HG03139 (cell line): ENCODE measurements around the gene SNX25.
"Not testable (repeated sequence)": the region's sequence is repeated elsewhere in the genome, so short reads cannot be mapped to it uniquely, and the experiment has no call there.

Source experiments
- ATAC-seq: cut with Tn5 transposase; IDR thresholded peaks from one replicate; pipeline ENCODE4 v1.9.1; 2021; ENCODE audit not compliant: unreplicated experiment

SNX25 gene

DNA sequence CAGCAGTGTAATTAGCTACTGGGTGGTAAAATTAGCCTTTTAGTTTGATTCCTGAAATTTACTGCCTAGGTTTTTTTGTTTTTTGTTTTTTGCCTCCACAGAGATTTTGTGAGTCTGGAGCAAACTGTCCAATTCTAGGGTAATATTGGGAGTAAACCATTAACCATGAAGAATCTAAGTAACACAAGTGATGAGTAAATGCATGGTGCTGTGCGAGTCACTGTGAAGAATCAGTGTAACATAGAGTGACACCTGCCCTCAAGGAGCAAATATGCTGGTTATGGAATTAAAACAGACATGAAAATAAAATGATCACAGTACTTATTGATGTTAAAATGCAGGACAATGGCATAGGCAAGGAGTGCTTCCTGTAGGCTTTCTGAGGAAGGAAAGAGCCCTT is 126.2 kb downstream of the SNX25 start:
- no peak for ATAC-seq

DNA sequence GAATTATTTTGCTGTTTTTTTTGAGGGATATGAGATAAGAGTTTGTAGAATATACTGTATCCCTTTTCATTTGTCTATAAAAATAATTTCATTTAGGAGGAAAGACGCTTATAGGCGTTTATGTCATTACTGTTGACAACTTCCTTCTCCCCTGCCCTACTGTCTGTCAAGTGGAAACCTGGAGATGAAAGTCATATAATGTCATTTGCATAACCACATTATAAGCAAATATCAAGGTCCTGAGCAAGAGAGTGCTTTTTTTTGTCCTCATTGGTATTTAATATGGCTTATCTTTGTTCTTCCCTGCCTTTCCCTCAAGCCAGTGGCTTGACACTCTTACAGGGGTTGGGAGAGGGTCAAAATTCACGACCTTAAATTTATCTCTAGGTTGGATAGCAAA is 130.5 kb downstream of the SNX25 start:
- ATAC-seq, result no peak

DNA sequence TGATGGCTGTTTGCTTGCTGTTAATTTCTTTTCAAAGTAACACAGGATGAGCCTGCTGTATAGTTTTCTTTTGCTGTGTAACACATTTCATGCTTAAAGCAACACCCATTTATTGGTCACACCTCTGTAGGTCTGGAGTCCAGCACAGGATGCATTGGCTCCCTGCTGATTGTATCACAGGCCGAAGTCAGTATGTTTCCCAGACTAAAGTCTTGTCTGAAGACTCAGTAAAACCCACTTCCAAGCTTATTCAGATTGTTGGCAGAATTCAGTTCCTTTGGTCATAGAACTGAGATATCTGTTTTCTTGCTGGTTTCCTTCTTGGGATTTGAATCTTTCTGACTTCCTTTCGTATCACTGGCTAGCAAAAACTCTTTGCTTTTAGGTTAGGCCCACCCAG is 132.0 kb downstream of the SNX25 start:
- ATAC-seq, result no peak

DNA sequence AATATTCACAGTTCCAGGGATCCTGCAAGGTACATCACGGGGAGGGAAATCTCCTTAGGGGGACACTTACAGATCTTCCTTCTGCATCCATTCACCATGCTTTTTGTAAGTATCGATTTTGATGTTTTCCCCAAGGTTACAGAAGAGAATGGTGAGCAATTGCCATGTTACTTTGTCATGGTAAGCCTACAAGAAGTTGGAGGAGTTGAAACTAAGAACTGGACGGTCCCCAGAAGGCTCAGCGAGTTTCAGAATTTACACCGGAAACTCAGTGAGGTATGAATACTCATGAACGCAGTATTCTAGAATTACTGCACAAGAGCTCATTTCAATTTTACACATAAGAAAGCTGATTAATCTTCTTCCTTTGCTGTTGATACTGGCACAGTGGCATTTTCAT is 132.4 kb downstream of the SNX25 start:
- ATAC-seq, result no peak

DNA sequence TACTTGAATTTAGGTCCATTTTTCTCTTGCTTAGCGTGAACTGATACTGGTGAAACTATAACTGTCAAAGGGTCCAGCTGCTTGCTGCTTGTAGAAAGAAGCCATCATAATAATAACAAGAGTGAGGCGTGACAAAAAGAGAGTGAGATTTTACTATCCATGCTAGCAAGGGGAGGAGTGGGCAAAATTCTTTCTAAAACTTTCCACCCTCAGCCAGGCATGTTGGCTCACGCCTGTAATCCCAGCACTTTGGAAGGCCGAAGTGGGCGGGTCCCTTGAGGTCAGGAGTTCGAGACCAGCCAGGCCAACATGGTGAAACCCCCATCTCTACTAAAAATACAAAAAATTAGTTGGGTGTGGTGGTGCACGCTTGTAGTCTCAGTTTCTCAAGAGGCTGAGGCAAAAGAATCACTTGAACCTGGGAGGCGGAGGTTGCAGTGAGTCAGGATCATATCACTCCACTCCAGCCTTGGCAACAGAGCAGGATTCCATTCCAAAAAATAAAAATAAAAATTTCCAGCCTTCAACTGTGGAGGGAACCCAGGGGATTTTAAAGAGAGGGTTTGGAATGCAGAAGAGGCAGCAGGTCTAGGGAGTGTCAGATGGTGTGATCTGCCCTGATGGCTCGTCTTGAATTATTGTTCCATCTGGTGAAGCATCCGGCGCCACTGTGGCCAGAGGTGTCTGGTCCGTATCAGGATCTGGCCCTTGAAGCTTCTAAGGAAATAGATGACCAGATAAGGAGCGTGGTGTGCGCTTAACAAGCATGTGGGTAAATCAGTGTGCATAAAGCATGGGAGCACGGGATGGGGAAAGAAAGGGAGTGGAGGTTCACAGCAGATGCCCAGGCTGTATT is 134.6 kb downstream of the SNX25 start:
- no peak for ATAC-seq

DNA sequence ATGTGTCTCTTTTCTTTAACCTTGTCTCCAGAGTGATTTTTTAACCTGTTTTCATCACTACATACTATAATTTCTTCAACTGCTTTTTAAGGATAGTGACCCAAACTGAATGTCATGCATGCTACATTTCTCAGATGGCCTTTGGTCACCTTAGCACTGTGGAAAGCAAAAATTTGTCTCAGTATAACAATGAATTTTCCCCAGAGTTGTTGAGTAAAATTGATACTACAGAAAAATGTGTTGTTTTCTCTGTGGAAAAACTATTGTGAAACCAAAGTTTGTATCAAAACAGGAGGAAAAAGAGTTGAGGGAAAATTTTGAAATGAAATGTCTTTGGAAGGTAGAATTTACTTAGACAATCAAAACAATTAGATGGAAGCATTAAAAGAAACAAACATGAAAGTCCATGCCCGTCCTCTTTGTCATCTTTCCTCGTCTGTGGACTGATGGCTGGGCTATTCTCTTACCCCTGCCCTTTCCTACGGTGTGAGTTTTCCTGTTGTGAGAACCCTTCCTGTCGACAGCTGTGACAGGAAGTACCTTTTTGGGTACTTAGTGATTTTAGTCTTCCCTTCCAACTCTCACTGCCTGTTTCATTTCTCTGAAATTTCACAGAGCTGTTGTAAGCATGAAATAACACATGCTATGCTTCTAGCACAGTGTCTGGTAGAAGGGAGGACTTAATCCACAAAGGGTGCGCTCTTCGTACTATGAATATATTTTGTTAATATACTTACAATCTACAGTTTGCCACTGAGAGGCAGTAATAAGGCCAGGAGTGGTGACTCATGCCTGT is 135.5 kb downstream of the SNX25 start:
- peak; percentile 58 for ATAC-seq

DNA sequence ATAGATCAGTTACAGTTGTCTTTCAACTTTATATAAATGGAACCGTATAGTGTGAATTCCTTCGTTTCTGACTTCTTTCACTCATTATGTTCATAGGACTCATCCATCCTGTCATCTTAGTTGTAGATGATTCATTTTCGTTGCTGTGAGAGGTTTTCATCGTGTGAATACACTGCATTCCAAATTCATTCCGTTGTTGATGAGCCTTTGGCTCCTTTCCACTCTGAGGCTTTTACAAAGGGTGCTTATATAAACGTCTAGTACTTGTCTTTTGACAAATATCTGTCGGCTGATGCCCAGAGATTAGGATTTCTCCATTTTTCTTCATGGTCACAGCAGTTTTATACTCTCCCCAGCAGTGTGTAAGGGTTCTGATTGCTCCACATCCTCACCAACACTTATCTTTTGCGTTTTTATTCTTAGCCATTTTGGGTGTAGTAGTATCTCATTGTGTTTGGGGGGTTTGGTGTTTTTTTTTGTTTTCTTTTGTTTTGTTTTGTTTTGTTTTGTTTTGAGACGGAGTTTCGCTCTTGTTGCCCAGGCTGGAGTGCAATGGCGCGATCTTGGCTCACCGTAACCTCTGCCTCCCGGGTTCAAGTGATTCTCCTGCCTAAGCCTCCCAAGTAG is 137.7 kb downstream of the SNX25 start:
- no peak for ATAC-seq

DNA sequence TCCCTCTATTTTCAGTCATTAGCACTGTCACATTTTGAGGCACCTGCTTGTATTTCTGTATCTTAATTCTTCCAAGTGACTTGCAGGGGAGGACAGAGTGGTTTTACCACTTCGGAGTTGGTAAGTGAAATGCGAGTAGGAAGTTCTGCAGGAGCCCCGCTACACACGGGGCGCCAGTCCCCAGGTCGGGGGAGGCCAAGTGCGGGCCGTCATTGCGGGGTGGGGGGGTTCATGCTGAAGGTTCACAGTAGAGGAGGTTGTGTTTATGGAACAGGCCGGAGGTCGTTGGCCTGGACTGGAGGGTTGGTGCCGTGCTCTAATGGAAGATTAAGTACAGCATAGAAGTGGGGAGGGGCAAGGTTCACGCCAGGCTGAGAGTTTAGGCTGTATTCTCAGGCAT is 142.3 kb downstream of the SNX25 start:
- no peak for ATAC-seq

DNA sequence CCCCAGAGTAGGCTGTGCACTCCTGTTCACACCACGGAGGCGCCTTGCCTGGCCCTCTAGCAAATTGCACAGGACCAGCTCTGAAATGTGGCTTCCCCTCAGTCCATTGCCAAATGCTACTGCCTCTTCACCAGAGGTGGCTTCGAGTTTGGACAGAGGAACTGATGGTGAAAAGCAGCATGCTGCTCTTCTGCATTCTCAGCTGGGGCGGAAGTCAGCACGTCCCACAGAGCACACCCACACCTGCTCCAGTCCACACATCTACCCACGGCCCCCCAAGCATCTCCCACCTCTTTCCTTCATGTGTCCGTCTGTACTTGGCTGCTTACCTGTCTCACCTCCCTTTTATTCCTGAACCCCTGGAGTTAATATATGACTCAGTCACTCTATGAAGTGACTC is 142.8 kb downstream of the SNX25 start:
- ATAC-seq, result no peak

DNA sequence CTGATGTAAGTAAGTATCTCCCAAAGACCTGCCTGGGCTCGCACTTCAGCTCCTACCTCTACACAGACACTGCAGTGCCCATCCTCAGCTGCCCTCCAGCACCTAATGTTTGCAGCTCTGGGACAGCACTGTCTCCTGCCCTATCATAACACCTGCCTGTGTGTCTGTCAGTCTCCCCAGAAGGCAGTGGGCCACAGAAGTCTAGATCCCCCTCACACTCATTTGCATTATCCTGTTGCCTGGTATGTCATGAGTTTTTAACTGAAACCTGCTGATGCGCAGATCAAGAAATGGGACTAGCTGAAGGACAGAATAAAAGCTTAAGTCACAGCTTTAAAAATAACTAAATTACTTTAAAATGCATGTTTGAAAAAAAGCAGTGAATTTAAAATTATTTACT is 143.3 kb downstream of the SNX25 start:
- ATAC-seq, result no peak

DNA sequence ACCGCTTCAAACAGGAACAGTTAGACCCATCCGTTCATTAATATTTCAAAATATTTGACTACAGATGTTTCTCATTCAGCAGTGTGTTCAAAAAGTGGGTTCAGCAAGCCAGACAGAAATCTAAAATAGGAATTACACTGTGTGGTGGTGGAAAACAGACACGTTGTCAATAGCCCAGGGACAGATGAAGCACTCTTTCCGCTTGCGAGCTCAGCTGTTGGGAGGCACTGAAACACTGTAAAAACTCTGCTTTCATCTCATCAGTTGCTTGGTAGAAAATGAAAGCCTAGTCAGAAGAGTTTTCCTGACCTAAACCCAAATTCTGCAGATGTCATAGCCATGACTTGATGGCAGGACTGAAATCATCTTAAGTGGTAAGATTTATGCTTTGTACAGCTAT is 147.8 kb downstream of the SNX25 start:
- no peak for ATAC-seq

DNA sequence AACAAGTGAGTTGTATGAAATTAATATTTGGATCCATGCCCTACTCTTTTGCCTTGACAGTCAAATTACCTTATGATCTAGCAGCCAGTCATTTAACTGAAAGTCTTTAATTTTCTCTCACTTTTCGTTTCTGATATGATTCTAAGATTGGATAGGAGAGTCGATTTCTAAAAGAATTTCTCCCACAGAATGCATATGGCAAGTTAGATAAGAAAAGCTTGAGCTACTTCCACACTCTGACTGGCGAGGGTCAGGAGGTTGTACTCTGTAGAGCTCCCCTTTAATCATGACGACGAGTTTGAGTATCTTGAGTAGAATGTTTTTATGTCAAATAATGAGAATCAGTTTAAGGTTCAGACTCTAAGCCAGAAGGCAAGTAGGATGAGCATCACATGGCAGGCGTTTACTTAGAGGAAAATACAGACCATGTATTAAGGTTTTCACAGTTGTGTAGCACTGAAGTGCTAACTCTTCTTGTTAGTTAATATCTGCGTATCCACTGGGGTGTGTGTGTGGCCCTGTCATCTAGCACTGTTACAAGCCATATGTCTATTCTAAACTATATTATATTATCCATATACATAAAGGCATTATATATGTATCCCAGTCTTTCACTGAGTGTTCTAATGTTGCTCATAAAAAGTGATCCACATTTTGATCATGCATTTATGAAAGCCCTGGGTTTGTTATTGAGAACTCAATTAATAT is 148.5 kb downstream of the SNX25 start:
- no peak for ATAC-seq

DNA sequence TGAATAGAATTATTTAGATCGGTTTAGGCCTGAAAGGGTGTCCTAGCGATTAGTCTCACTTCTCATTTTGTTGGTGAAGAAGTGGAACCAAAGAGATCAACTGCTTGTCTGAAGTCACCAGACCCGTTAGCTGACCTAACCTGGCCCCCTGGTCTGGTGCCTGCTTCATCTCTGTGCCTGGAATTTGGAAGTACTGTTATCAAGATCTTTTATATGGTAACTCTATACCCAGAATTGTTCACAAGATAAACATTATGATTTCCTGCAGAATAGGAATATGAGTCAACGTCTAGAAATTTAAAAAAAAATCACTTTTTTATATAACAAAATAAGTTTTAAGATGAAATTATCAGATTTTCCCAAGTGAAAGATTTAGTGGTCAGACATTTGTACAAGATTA is 149.1 kb downstream of the SNX25 start:
- ATAC-seq, result no peak

DNA sequence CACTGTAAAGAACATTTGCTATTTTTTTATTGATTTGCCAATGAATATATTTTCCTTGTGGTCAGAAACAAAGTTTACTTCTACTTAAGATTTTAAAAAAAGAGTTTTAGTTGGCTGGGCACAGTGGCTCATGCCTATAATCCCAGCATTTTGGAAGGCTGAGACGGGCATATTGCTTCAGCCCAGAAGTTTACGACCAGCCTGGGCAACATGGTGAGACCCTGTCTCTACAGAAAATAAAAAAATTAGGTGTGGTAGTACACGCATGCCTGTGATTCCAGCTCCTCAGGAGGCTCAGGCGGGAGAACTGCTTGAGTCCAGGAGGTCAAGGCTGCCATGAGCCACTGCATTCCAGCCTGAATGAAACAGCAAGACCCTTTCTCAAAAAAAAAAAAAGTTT is 149.6 kb downstream of the SNX25 start:
- ATAC-seq, result no peak

DNA sequence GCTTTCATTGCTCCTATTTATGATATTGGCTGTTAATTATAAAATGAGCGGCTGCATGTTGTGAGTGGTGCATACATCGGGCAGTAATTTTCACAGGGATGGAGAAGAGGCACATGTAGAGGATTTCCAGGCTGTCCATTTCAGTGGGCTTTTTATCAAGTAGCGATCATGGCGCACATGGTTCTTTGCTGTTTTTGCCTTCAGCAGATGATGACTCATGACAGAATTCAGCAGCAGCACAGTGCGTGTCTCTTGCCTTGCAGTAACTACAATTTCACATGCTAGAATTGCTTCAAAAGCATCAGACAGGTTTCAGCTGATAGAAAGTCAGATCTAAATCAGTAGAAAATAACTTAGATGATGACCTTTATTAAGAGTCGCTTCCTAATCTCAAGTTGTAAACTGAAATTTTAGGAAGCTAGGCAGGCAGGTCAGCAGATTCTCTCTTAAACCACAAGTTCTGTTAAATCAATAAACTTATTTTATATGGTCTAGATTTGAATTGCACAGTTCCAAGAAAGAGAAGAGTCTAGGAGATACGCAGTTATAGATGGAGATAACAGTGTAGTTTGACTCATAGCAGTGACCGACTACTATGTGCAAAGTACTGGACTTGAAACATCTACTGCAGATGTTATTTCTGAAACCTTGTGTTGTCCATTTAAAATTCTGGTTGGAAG is 150.5 kb downstream of the SNX25 start:
- no peak for ATAC-seq

DNA sequence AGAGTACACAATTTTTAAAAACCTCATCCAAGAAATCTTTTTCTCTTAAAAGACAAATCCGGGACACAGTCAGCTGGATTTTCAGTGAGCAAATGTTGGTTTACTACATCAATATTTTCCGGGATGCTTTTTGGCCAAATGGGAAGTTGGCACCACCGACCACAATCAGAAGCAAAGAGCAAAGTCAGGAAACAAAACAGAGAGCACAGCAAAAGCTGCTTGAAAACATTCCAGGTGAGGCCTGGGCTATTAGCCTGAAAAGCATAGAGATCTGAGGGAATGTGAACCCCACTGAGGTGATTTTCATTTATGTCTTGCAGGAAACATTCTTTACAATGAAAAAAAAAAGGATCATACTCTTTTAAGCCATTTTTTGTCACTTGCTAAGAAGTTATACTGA is 152.5 kb downstream of the SNX25 start:
- no peak for ATAC-seq

DNA sequence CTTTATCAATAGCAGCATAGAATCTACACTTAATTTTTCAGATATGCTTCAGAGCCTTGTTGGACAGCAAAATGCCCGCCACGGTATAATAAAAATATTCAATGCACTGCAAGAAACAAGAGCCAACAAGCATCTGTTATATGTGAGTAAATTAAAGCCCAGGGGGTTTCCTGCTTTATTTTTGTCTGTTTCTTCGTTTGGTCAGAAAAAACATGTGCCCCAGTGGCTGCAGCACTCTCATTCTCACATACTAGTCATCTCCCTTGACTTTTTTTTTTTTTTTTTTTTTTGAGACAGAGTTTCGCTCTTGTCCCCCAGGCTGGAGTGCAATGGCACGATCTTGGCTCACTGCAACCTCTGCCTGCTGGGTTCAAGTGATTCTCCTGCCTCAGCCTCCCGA is 153.2 kb downstream of the SNX25 start:
- ATAC-seq, result not testable (repeated sequence)

DNA sequence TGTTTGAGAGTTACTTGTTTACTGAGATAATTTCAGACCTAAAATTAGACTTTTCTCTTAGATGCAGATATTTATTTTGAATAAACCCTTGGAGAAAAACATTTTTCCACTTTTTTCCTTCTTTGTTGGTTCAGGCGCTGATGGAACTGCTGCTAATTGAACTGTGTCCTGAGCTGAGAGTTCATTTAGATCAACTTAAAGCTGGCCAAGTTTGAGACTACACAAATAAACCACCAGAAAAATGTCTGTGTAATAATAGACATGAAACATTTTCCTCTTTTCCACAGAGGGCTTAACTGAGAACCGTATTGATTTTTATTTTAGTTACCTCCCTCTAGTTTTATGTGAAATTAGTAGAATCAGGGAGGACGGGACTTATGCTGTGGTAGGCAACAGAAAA is 153.9 kb downstream of the SNX25 start:
- ATAC-seq, result no peak

DNA sequence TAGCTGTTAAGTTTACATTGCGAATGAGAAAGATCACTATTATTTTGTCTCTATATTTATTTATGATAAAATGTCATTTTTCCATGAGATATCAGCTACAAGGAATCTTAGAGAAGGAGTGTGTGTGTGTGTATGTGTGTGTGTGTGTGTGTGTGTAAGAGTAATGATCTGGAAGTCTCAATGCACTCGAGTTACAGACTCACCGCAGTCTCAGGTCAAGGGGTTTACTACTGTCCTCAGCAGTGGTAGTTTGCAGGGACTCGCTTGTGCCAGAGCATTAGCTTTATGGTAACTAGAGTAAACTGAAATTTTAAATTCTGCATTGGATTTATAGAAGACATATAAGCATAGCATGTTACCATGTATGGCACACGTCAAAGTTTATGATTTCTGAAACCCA is 155.5 kb downstream of the SNX25 start:
- no peak for ATAC-seq

DNA sequence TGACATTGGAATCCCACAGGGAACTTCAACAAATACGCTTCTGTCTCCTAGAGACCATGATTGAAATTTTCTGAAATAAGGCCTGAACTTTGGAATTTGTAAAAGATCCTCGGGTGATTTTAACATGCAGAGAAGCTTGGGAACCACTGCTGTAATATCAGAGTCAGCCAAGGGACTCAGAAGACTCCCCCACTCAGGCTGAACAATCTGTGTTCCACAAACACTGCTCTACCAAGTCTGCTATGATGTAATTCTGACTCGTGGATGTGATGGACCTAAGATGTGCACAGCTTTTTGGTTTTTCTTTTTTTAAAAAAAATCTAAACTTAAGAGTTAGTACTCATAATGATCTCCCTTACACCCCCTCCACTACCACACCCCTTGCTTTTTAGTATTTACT is 160.3 kb downstream of the SNX25 start:
- no peak for ATAC-seq
